ENCODE measurements around the gene TBX4.

The TBX4 gene

GRCh38 chr17:61482467-61482866 is 30.2 kb downstream of the TBX4 start:
- H3K23ac ChIP-seq (ENCODE audit: low read length in 2 of 2): no peak overlapping the region
- no peak overlapping the region for H3K18ac ChIP-seq (ENCODE audit: low read depth in 1 of 2, low read length in 2 of 2)
- no peaks in the 10 kb centered on the region for H3K9me3 ChIP-seq (ENCODE audit: control insufficient read depth, low read length)
- H4K8ac ChIP-seq (ENCODE audit: low read length): no peak overlapping the region
- no peak overlapping the region for H3K4ac ChIP-seq (ENCODE audit: low read depth in 1 of 2, low read length in 2 of 2)
- no peak overlapping the region for H2BK120ac ChIP-seq (ENCODE audit: low read depth, low read length)
- H2BK15ac ChIP-seq (ENCODE audit: low read depth, poor library complexity, severe bottlenecking): no peak overlapping the region
- no peak overlapping the region for H4K91ac ChIP-seq (ENCODE audit: low read length)
- H3K4me2 ChIP-seq (ENCODE audit: low read length, poor library complexity, severe bottlenecking): no peak overlapping the region
- no peak overlapping the region for H3K9ac ChIP-seq (ENCODE audit: low read length)
- no peak overlapping the region for H3K27ac ChIP-seq (ENCODE audit: low read length, poor library complexity, severe bottlenecking)
- H2BK5ac ChIP-seq (ENCODE audit: low read depth, low read length, poor library complexity, severe bottlenecking): no peak overlapping the region
- no peaks in the 10 kb centered on the region for H3K36me3 ChIP-seq (ENCODE audit: control insufficient read depth in 1 of 2, insufficient read depth in 2 of 2, low read depth in 1 of 2, low read length in 2 of 2)
- H2AFZ ChIP-seq (ENCODE audit: low read depth, low read length): no peak overlapping the region
- 95% methylated on average over 8 of the region's 8 CpGs for WGBS
- H2BK12ac ChIP-seq (ENCODE audit: low read length in 2 of 2): no peak overlapping the region
- H3K79me1 ChIP-seq (replicated peaks; ENCODE audit: low read length, poor library complexity, severe bottlenecking): no peaks in the 10 kb centered on the region
- no peak for DNase-seq
- no peak overlapping the region for H3K14ac ChIP-seq (ENCODE audit: low read length in 2 of 2)
- no peak overlapping the region for H2AK5ac ChIP-seq (ENCODE audit: low read length, severe bottlenecking)
- H3K4me3 ChIP-seq (ENCODE audit: insufficient read depth in 1 of 2, low read depth in 1 of 2, low read length in 2 of 2): no peak overlapping the region
- peaks cover 16 to 19% of the 10 kb centered on the region in 2 experiments for H3K27me3 ChIP-seq (ENCODE audit: control insufficient read depth in 1 of 2, insufficient read depth in 1 of 2, low read length in 2 of 2)
- H3K4me1 ChIP-seq (ENCODE audit: control insufficient read depth, insufficient read depth, low read depth, low read length): peaks cover 5% of the 10 kb centered on the region

- Histone ChIP-seq H3K23ac (ENCODE audit: low read length in 2 of 2) (no peak overlapping the region), H3K4me2 (ENCODE audit: low read length, poor library complexity, severe bottlenecking) (no peak overlapping the region), H3K9me3 (ENCODE audit: control insufficient read depth, low read length) (no peaks in the 10 kb centered on the region), H3K4me3 (ENCODE audit: insufficient read depth in 1 of 2, low read depth in 1 of 2, low read length in 2 of 2) (no peak overlapping the region), H3K36me3 (ENCODE audit: control insufficient read depth in 1 of 2, insufficient read depth in 2 of 2, low read depth in 1 of 2, low read length in 2 of 2) (no peaks in the 10 kb centered on the region), H3K4me1 (ENCODE audit: control insufficient read depth, insufficient read depth, low read depth, low read length) (peaks cover 5% of the 10 kb centered on the region), H2BK120ac (ENCODE audit: low read depth, low read length) (no peak overlapping the region), H3K18ac (ENCODE audit: low read depth in 1 of 2, low read length in 2 of 2) (no peak overlapping the region), H3K4ac (ENCODE audit: low read depth in 1 of 2, low read length in 2 of 2) (no peak overlapping the region), H4K91ac (ENCODE audit: low read length) (no peak overlapping the region), H3K27ac (ENCODE audit: low read length, poor library complexity, severe bottlenecking) (no peak overlapping the region), H2BK15ac (ENCODE audit: low read depth, poor library complexity, severe bottlenecking) (no peak overlapping the region), H3K14ac (ENCODE audit: low read length in 2 of 2) (no peak overlapping the region), H3K27me3 (ENCODE audit: control insufficient read depth in 1 of 2, insufficient read depth in 1 of 2, low read length in 2 of 2) (peaks cover 16 to 21% of the 10 kb centered on the region in 2 experiments), H2BK5ac (ENCODE audit: low read depth, low read length, poor library complexity, severe bottlenecking) (no peak overlapping the region), H2AFZ (ENCODE audit: low read depth, low read length) (no peak overlapping the region), H4K8ac (ENCODE audit: low read length) (no peak overlapping the region), H2BK12ac (ENCODE audit: low read length in 2 of 2) (no peak overlapping the region), H3K79me1 (replicated peaks; ENCODE audit: low read length, poor library complexity, severe bottlenecking) (no peaks in the 10 kb centered on the region), H3K9ac (ENCODE audit: low read length) (no peak overlapping the region), H2AK5ac (ENCODE audit: low read length, severe bottlenecking) (no peak overlapping the region)
- no peak for DNase-seq
- 79% methylated on average over 2 of the region's 2 CpGs for WGBS
These were observed 31.5 kb downstream of the TBX4 start for GRCh38 chr17:61483778-61484116.

GRCh38 chr17:61484174-61484573 is 32.0 kb downstream of the TBX4 start:
- no peaks in the 10 kb centered on the region for H3K9me3 ChIP-seq (ENCODE audit: control insufficient read depth, low read length)
- no peak overlapping the region for H4K8ac ChIP-seq (ENCODE audit: low read length)
- no peak overlapping the region for H2BK5ac ChIP-seq (ENCODE audit: low read depth, low read length, poor library complexity, severe bottlenecking)
- no peak overlapping the region for H3K18ac ChIP-seq (ENCODE audit: low read depth in 1 of 2, low read length in 2 of 2)
- H3K36me3 ChIP-seq (ENCODE audit: control insufficient read depth in 1 of 2, insufficient read depth in 2 of 2, low read depth in 1 of 2, low read length in 2 of 2): no peaks in the 10 kb centered on the region
- H3K27me3 ChIP-seq (ENCODE audit: control insufficient read depth in 1 of 2, insufficient read depth in 1 of 2, low read length in 2 of 2): peaks cover 16% of the 10 kb centered on the region in 2 experiments
- no peak overlapping the region for H3K23ac ChIP-seq (ENCODE audit: low read length in 2 of 2)
- DNase-seq: no peak
- no peak overlapping the region for H2BK15ac ChIP-seq (ENCODE audit: low read depth, poor library complexity, severe bottlenecking)
- no peak overlapping the region for H3K4me3 ChIP-seq (ENCODE audit: insufficient read depth in 1 of 2, low read depth in 1 of 2, low read length in 2 of 2)
- no peak overlapping the region for H2BK120ac ChIP-seq (ENCODE audit: low read depth, low read length)
- no peak overlapping the region for H3K14ac ChIP-seq (ENCODE audit: low read length in 2 of 2)
- no peak overlapping the region for H3K4ac ChIP-seq (ENCODE audit: low read depth in 1 of 2, low read length in 2 of 2)
- no peak overlapping the region for H3K9ac ChIP-seq (ENCODE audit: low read length)
- no peak overlapping the region for H2AFZ ChIP-seq (ENCODE audit: low read depth, low read length)
- H4K91ac ChIP-seq (ENCODE audit: low read length): no peak overlapping the region
- no peak overlapping the region for H3K4me2 ChIP-seq (ENCODE audit: low read length, poor library complexity, severe bottlenecking)
- no peak overlapping the region for H3K27ac ChIP-seq (ENCODE audit: low read length, poor library complexity, severe bottlenecking)
- H3K79me1 ChIP-seq (replicated peaks; ENCODE audit: low read length, poor library complexity, severe bottlenecking): no peaks in the 10 kb centered on the region
- no peak overlapping the region for H2BK12ac ChIP-seq (ENCODE audit: low read length in 2 of 2)
- no peak overlapping the region for H2AK5ac ChIP-seq (ENCODE audit: low read length, severe bottlenecking)
- peaks cover 5% of the 10 kb centered on the region for H3K4me1 ChIP-seq (ENCODE audit: control insufficient read depth, insufficient read depth, low read depth, low read length)
- 94% methylated on average over 5 of the region's 5 CpGs for WGBS

GRCh38 chr17:61485067-61485775 is 33.0 kb downstream of the TBX4 start:
- Histone ChIP-seq H3K4me1 (ENCODE audit: control insufficient read depth, insufficient read depth, low read depth, low read length) (peaks cover 5% of the 10 kb centered on the region), H3K9me3 (ENCODE audit: control insufficient read depth, low read length) (no peaks in the 10 kb centered on the region), H3K4ac (ENCODE audit: low read depth in 1 of 2, low read length in 2 of 2) (no peak overlapping the region), H2BK15ac (ENCODE audit: low read depth, poor library complexity, severe bottlenecking) (no peak overlapping the region), H3K36me3 (ENCODE audit: control insufficient read depth in 1 of 2, insufficient read depth in 2 of 2, low read depth in 1 of 2, low read length in 2 of 2) (no peaks in the 10 kb centered on the region), H3K79me1 (replicated peaks; ENCODE audit: low read length, poor library complexity, severe bottlenecking) (no peaks in the 10 kb centered on the region), H3K27me3 (ENCODE audit: control insufficient read depth in 1 of 2, insufficient read depth in 1 of 2, low read length in 2 of 2) (peaks cover 8 to 16% of the 10 kb centered on the region in 2 experiments), H3K9ac (ENCODE audit: low read length) (no peak overlapping the region), H4K8ac (ENCODE audit: low read length) (no peak overlapping the region), H3K18ac (ENCODE audit: low read depth in 1 of 2, low read length in 2 of 2) (no peak overlapping the region), H2BK12ac (ENCODE audit: low read length in 2 of 2) (no peak overlapping the region), H2AFZ (ENCODE audit: low read depth, low read length) (no peak overlapping the region), H2AK5ac (ENCODE audit: low read length, severe bottlenecking) (no peak overlapping the region), H3K23ac (ENCODE audit: low read length in 2 of 2) (no peak overlapping the region), H3K4me3 (ENCODE audit: insufficient read depth in 1 of 2, low read depth in 1 of 2, low read length in 2 of 2) (no peak overlapping the region), H3K27ac (ENCODE audit: low read length, poor library complexity, severe bottlenecking) (no peak overlapping the region), H2BK120ac (ENCODE audit: low read depth, low read length) (no peak overlapping the region), H3K4me2 (ENCODE audit: low read length, poor library complexity, severe bottlenecking) (no peak overlapping the region), H4K91ac (ENCODE audit: low read length) (no peak overlapping the region), H3K14ac (ENCODE audit: low read length in 2 of 2) (no peak overlapping the region), H2BK5ac (ENCODE audit: low read depth, low read length, poor library complexity, severe bottlenecking) (no peak overlapping the region)
- 76% methylated on average over 8 of the region's 8 CpGs for WGBS
- DNase-seq: no peak
